Fibroblast of upper back skin (primary cell): ENCODE data around the gene NRP2.

Source experiments
- DNase-seq: peaks from one replicate; pipeline ENCODE4 v3.0.0-alpha.2; 2013

The NRP2 gene

DNA sequence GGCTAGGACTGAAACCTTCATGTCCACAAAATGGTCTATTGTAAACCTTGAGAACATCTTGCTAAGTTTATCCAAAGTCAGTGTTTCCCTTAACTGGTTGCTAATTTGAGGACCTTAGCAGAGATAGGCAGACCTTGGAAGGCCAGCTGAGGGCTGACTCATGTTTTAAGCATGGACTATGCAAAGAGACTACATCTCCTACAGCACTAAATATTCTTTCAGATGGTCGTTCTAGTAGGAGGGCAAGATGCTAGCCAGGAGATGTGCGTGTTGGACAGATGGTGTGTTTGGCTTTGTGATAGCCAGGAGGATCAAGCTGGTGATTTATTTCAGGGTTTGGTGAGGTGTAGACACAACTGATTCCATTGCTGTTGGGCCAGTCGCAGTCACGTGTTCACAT lies 75.8 kb downstream of the NRP2 start:
- peak; percentile 89 for DNase-seq

- DNase-seq, result no peak
These were observed 76.2 kb downstream of the NRP2 start for GRCh38 chr2:205758500-205758899.

DNA sequence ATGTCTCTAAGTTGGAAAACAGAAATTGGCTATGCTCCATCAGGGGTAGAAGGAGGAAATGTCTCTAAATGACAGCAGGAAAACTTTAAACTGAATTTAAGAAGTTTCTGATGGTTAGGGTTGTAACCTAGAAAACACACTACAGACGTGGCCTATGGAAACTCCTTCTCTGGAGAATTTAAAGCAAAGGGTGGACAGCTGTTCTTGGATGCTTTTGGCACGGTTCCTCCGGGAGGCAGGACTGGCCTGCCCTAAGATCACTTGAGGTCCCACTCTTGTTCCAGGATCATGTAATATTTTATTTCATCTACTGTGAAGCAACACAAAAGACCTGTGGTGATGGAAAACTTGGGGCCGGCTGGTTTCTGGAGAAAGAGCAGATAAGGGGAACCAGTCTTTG lies 77.0 kb downstream of the NRP2 start:
- no peak for DNase-seq

DNA sequence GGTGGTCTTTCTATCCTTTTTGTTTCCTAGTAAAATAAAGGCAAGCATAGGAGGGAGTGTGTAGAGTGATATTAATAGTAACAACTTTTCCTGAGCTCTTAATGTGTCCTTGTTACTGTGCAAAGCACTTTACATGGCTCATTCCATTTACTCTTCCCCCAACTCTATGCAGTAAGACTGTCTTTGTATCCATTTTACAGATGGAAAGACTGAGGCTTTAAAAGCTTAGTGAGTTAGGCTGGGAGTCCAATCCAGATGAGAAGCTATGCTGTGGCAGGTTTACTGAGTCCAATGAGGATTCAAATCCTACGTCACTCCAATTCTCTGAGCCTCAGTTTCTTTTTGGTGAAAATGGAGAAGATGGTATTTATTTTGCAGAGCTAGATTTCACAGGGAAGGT lies 77.4 kb downstream of the NRP2 start:
- no peak for DNase-seq

DNA sequence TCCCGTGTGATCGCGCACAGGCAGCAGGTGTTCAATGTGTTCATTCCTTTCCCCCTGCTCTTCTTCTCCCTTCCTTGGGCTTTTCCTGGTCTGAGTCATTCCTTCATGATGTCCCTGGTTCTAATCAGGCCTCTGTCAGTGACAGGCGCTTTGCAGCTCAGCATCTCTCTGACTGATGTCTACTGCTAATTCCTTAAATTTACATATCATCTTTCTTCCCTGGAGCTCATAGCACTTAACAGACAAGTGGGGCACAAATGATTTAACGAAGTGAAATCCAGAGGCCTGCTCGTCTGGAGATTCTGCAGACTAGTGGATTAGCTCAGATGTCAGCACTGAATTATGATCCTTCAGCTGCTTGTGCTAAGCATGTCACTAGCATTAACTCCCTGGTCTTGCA lies 77.9 kb downstream of the NRP2 start:
- no peak for DNase-seq

- DNase-seq, result no peak
These were observed 79.1 kb downstream of the NRP2 start for GRCh38 chr2:205761421-205761820.

- no peak for DNase-seq
These were observed 80.6 kb downstream of the NRP2 start for GRCh38 chr2:205762881-205763280.

DNA sequence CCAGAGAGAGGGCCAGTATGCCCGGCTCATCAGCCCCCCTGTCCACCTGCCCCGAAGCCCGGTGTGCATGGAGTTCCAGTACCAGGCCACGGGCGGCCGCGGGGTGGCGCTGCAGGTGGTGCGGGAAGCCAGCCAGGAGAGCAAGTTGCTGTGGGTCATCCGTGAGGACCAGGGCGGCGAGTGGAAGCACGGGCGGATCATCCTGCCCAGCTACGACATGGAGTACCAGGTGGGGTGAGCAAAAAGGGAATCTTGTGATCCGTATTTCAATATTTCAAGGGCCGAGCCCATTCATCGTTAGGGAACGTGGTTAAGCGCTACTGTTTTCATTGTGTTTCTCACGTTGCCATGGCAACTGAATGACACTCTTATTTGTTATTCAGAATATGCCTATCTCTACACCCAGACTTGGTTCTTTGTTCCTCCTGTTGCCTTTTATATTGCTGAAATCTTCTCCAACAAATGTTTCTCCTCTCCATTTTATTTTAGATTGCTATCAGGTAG lies 81.5 kb downstream of the NRP2 start:
- peak; percentile 87 for DNase-seq

DNA sequence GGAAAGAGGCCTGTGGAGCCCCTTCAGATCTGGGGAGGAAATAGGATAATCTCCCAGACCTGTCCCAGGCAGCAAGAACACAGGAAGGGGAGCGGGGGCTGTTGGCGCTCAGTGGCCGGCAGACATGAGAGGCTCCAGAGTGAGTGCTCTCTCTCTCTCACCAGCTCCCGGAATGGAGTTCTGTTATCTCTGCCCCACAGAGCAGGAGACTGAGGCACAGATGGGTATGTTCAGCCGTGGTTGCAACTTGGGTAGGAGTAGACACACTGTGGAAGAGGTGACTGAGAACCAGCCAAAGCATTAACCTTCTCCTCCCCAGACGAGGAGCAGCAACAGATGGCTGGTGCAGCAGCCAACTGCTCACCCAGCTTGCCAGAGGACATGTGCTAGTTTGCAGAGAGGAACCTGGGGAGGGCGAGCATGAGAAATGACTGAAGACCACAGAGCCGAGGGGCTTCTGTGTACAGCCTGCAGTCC lies 82.0 kb downstream of the NRP2 start:
- no peak for DNase-seq

DNA sequence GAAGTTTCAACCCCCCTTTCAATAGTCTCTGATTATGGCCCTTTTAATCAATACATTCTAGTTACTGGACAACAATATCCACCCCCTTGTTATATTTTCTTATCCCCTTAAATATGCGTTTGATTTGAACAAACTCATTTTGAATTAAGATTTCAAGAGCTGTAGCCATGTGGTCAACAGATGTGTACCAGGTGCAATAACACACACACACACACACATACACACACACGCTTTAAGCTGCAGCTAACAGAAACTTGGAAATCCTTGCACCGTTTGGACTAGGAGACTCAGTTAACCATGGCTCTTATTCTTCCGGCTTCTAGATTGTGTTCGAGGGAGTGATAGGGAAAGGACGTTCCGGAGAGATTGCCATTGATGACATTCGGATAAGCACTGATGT lies 82.8 kb downstream of the NRP2 start:
- DNase-seq, result peak; percentile 36

DNA sequence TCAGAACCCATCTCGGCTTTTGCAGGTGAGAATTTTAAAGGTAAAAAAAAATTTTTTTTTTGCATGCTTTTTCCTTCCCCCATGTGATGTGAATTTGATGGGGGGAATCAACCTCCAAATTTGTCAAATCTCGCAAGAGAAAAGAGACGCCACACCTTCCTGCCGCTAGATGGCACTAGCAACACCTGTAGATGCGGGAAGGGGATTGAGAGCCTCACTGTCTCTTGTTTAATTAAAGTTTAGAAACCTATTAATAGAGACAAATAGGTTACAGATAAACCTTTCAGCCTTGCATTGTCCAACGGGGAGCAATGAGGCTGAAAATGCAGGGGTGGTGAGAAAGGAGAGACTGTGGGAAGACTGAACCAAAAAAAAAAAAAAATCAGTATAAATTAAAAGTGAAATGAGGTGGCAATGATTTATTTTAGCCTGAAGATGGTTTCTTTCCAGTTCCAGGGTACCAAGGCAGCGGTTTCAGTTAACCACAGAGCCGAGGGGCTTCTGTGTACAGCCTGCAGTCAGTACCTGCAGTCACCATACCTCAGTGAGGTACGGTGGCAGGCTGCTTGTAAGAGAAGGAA lies 84.6 kb downstream of the NRP2 start:
- DNase-seq, result peak; percentile 66

DNA sequence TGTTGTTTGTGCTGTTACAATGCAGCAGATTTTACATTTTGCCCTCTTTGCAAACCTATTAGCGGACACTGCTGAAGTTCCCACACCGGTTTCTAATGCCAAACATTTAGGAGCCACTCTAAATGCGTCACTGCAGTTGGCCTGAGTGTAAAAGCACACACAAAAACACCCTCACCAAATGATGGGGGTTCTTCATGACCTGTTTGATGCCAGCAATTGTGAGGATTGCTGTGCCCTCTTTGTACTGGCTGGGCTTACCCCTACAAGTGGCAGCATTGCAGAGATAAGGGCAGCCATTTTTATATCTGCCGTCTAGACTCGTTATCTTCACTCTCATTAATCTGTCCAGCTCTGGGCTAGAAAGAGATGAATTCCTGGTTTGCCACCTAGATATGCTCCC lies 85.3 kb downstream of the NRP2 start:
- DNase-seq, result no peak

GRCh38 chr2:205768341-205768740 lies 86.0 kb downstream of the NRP2 start:
- no peak for DNase-seq

DNA sequence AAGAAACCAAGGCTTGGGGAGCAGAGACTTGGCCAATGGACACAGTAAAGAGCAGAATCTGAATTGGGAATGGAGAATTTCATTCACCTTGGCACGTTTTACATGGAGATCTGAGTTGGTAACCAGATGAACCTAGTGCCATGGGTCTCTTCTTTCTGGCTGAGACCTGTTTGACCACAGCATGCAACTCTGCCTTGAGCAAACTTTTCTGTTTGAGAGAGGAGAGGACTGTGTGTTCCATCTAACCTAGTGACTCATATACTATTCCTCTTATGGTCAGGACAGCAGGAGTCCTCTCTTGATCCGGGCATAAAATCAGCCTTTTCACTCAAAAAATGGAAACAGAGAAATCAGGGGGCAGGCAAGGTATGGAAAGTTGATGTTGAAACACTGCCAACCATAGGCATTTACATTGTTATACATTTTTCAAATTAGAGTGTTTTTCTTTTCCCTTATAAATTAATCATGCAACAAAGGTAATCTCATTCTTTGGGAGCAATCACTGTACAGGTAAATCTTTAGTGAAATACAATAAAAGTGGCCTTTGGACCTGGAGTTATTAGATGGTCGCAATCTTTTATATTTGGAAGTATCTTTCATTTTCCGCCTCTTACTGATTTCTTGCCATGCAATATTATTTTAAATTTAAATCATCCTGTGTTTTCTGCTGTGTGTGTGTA lies 86.7 kb downstream of the NRP2 start:
- DNase-seq, result peak; percentile 48

DNA sequence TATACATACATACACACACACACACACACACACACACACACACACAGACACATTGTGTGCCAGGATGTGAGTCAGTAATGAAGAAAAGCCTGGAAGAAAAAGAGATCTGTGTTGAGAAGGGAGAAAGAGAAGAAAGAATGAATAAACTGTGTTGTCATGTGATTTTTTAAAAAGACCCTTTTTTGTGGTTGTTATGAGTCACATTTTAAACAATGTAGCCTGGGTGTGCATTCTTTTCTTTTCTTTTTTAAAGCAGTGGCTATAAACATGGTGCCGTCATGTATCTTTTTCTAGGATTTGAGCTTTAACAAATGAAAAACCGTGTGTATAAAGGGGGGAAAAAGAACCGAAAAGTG lies 87.2 kb downstream of the NRP2 start:
- DNase-seq, result peak; percentile 93

- no peak for DNase-seq
These were observed 87.6 kb downstream of the NRP2 start for GRCh38 chr2:205769879-205770278.

GRCh38 chr2:205770577-205770976 lies 88.3 kb downstream of the NRP2 start:
- no peak for DNase-seq

DNA sequence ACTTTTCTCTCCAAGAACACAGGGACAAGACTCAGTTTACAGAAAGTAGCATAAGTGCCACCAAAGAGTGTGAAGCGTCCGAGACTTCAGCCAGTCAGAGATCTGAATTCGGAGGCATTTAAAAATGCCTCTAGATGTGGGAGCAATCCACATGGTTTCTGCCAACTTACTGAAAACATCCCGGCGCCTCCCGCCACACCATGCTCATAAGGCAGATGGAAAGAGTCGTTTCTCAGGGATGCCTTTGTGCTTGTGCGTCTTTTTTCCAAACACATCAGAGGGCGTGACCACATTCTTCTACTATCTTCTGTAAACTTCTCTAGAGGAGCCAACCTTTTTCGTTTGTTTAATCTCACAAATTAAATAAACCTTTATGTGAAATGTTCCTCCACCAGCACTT lies 88.7 kb downstream of the NRP2 start:
- DNase-seq, result no peak

- DNase-seq, result no peak
These were observed 89.4 kb downstream of the NRP2 start for GRCh38 chr2:205771666-205772065.

DNA sequence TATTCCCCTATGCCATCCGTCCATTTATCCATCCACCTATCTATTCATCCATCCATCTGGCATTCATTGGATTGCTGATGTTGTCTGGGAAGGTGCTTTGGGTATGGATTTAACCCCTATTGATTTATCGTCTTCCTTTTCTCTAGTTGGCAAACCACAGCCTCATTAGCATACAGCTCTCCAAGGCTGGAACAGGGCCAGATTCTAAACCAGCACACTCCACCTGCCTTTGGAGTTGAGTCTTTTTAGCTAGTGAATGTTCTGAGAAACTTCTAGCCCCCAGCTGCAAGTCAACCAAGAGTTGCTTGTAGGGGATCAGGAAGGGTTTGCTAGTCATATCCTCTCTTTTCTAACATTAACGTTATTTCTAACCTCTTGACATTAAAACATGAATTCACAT lies 90.7 kb downstream of the NRP2 start:
- DNase-seq, result no peak

- DNase-seq, result no peak
These were observed 91.7 kb downstream of the NRP2 start for GRCh38 chr2:205773989-205774388.

GRCh38 chr2:205775097-205775877 lies 93.0 kb downstream of the NRP2 start:
- peak; percentile 84 for DNase-seq

DNA sequence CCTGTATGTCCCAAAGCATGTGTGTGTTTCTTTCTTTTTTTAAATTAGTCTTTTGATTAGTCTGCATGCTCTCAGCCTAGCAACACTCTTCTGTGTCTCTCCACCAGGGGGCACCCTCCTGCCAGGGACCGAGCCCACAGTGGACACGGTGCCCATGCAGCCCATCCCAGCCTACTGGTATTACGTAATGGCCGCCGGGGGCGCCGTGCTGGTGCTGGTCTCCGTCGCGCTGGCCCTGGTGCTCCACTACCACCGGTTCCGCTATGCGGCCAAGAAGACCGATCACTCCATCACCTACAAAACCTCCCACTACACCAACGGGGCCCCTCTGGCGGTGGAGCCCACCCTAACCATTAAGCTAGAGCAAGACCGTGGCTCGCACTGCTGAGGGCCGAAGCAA lies 93.8 kb downstream of the NRP2 start:
- no peak for DNase-seq

DNA sequence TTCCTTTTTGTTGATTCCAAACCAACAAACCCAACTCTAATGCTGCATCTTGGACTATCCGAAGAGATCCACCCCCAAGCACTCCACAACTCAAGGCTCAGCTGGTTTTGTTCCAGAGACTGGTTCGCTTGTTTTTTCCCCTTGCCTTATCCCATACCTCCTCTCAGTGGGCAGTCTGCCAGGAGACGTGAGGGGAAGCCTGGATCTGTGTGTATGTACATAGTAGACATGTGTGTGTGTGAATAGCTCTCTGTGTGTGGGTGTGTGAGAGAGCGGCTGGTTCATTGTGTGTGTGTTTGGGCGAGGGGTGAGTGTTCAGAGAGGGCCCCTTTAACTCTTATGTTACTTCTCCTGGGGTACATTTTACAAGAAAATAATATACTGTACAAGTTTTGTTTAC lies 94.4 kb downstream of the NRP2 start:
- no peak for DNase-seq
